Endothelial cell of umbilical vein (primary cell): ENCODE results near the gene TCP11X2. TPM values are rescaled to one million over a fixed set of nuclear protein-coding genes. Genes with fewer than 3 reads are reported as not detected.
A peak's percentile ranks its signal among the peaks of the same experiment; 100 is the strongest.

ENCODE experiments used
- BruUV-seq: library from RNA; stranded (reverse); fragments of 400-500 nt; replicated peaks from 2 replicates; lab custom pipeline; 2021; lab: Mats Ljungman, UMichigan
- CTCF ChIA-PET: fragments of 300-600, 350-600 bp; sonication (Branson Sonifier 250); formaldehyde crosslinking; loops from one replicate; lab custom pipeline; 2021; ENCODE audit warnings: antibody characterized with exemption, inconsistent platforms; lab: Charles Lee
- POLR2A ChIA-PET: fragments of 300-600, 350-600 bp; sonication (Branson Sonifier 250); formaldehyde crosslinking; loops from one replicate; lab custom pipeline; 2021; ENCODE audit warnings: antibody characterized with exemption, inconsistent platforms; lab: Charles Lee
- DNase-seq: peaks from one replicate; pipeline ENCODE4 v3.0.0-alpha.2; 2011; ENCODE audit warnings: low read depth, low spot score
- FAIRE-seq: peaks from 2 replicates; lab custom pipeline; 2011; peaks lifted over from hg19 to GRCh38; lab: Jason Lieb, UNC
- H2AFZ ChIP-seq: 2 replicates; pipeline ENCODE4 v1.6.0; 2012; ENCODE audit warnings: low read depth, low read length, control low read depth, inconsistent platforms
- H3K27ac ChIP-seq: 2 replicates; pipeline ENCODE4 v1.5.1; 2011; ENCODE audit warnings: low read depth, mild to moderate bottlenecking, control low read depth, low read length, moderate library complexity; ENCODE audit not compliant: insufficient read depth
- H3K27me3 ChIP-seq, 2 experiments: 2 replicates each; pipeline versions ENCODE4 v1.6.0 to v1.6.1; 2011; ENCODE audit warnings: low read length in 2 of 2, mixed read lengths in 1 of 2; ENCODE audit not compliant: control insufficient read depth in 2 of 2, insufficient read depth in 2 of 2
- H3K36me3 ChIP-seq, 2 experiments: 2 replicates in 1 of 2; 3 replicates in 1 of 2; pipeline ENCODE4 v1.5.1; 2011; ENCODE audit warnings: low read length in 2 of 2, mild to moderate bottlenecking in 1 of 2, moderate library complexity in 1 of 2; ENCODE audit not compliant: control insufficient read depth in 2 of 2, insufficient read depth in 2 of 2; ENCODE audit errors: extremely low read depth in 1 of 2
- H3K4me1 ChIP-seq: 3 replicates; pipeline ENCODE4 v1.5.1; 2011; ENCODE audit warnings: mild to moderate bottlenecking, low read length; ENCODE audit not compliant: control insufficient read depth, insufficient read depth; ENCODE audit errors: extremely low read depth
- H3K4me2 ChIP-seq: 2 replicates; pipeline ENCODE4 v1.6.1; 2011; ENCODE audit warnings: low read length, control low read depth, mixed read lengths; ENCODE audit not compliant: insufficient read depth
- H3K4me3 ChIP-seq, 3 experiments: fragments of 200-600 bp in 1 of 3; sonication (generic), shearing (Covaris generic) in 1 of 3; replicated peaks in 1 of 3; 2 replicates each; pipeline ENCODE4 v1.5.1; 2011 to 2016; ENCODE audit warnings: control low read depth in 3 of 3, low read length in 3 of 3, mild to moderate bottlenecking in 2 of 3, inconsistent platforms in 1 of 3, low read depth in 1 of 3, moderate library complexity in 1 of 3; ENCODE audit not compliant: insufficient read depth in 1 of 3
- H3K79me2 ChIP-seq: 2 replicates; pipeline ENCODE4 v1.6.0; 2012; ENCODE audit warnings: low read length, inconsistent platforms; ENCODE audit not compliant: control insufficient read depth, insufficient read depth
- H3K9ac ChIP-seq: replicated peaks from 2 replicates; pipeline ENCODE3; 2011; ENCODE audit warnings: low read length, control low read depth; ENCODE audit not compliant: insufficient read depth; ENCODE audit errors: extremely low read depth
- H3K9me1 ChIP-seq: replicated peaks from 3 replicates; pipeline ENCODE4 v1.6.0; 2011; ENCODE audit warnings: mild to moderate bottlenecking, low read length; ENCODE audit not compliant: control insufficient read depth, insufficient read depth; ENCODE audit errors: extremely low read depth
- H3K9me3 ChIP-seq: replicated peaks from 2 replicates; pipeline ENCODE4 v1.5.1; 2012; ENCODE audit warnings: low read length, inconsistent platforms; ENCODE audit not compliant: control insufficient read depth, insufficient read depth
- H4K20me1 ChIP-seq: replicated peaks from 2 replicates; pipeline ENCODE3; 2011; ENCODE audit warnings: mild to moderate bottlenecking, low read length; ENCODE audit not compliant: control insufficient read depth, insufficient read depth; ENCODE audit errors: extremely low read depth
- CTCF ChIP-seq, 2 donors: IDR thresholded peaks; 1 replicate in 1 of 2; 2 replicates in 1 of 2; pipeline ENCODE4 v1.5.1; 2011; ENCODE audit warnings: low read length in 2 of 2, mild to moderate bottlenecking in 2 of 2, moderate library complexity in 2 of 2, control low read depth in 1 of 2, inconsistent platforms in 1 of 2, low read depth in 1 of 2; ENCODE audit not compliant: insufficient read depth in 1 of 2; ENCODE audit errors: extremely low read depth in 1 of 2
- FOS ChIP-seq: IDR thresholded peaks from 2 replicates; pipeline ENCODE4 v1.6.1; 2011; ENCODE audit warnings: mild to moderate bottlenecking, low read length, moderate library complexity, borderline replicate concordance; ENCODE audit not compliant: insufficient read depth
- JUN ChIP-seq: IDR thresholded peaks from 2 replicates; pipeline ENCODE4 v1.6.1; 2011; ENCODE audit warnings: borderline replicate concordance, low read depth; ENCODE audit not compliant: insufficient read length, insufficient read depth
- MYC ChIP-seq: IDR thresholded peaks from one replicate; pipeline ENCODE4 v1.6.1; 2011; ENCODE audit warnings: mild to moderate bottlenecking, low read depth, low read length
- dilution Hi-C: fragments of 300-500 bp; cut with MboI; formaldehyde crosslinking; loops from one replicate; pipeline ENCODE4 v1.15.0; 2019; ENCODE audit warnings: low sequenced_read_pairs; ENCODE audit not compliant: extremely low pct_ligation_motif_present
- intact Hi-C: fragments of 100-400 bp; cut with micrococcal nuclease; formaldehyde crosslinking; loops from one replicate; pipeline ENCODE4 v1.10.0; 2022
- polyA plus RNA-seq, 4 experiments: library from polyadenylated mRNA; depleted of rRNA in 3 of 4; stranded (reverse) in 3 of 4; unstranded in 1 of 4; fragments of >200 nt; gene quantifications; 2 replicates each; pipeline versions ENCODE4 v1.2.1 to v1.2.3, GENCODE V29; 2011 to 2012; ENCODE audit warnings: missing spikeins in 1 of 4
- total RNA-seq: library from RNA; stranded (reverse); gene quantifications from 2 replicates; pipeline ENCODE4 v1.2.3, GENCODE V29; 2021

Gene TCP11X2
- total and polyA plus RNA-seq, 2 donors (not counting 3 experiments of a cell fraction or from before 2014, with no cell fraction given) = not detected

- ChIA-PET CTCF (interaction anchor here (1.4 kb wide), 1 partner anchor 348 kb away, joined by 5 read pairs; no protein-coding TSS in a partner anchor), POLR2A (no interaction called here)
- Histone ChIP-seq H3K9ac (peak within 1 kb of the TSS; percentile 9), H3K27ac (no peak within 1 kb of the TSS), H3K4me3 (peak within 1 kb of the TSS; percentile 10 to 44 (median 33)), H3K27me3 (no peaks in the 10 kb centered on the region), H3K79me2 (no peaks in the 10 kb centered on the region), H3K4me2 (peak within 1 kb of the TSS; percentile 49), H3K9me3 (no peaks in the 10 kb centered on the region), H2AFZ (peak within 1 kb of the TSS; percentile 80), H3K4me1 (no peaks in the 10 kb centered on the region), H4K20me1 (no peaks in the 10 kb centered on the region), H3K9me1 (no peaks in the 10 kb centered on the region), H3K36me3 (no peaks in the 10 kb centered on the region)
- dilution Hi-C loops = no loop called here
- no TSS peak for BruUV-seq
- FAIRE-seq = peak; percentile 86
- intact Hi-C loops = loop anchor here (1.0 kb wide), 1 partner anchor 249 kb away; no protein-coding TSS in a partner anchor
- TF ChIP-seq CTCF (IDR thresholded peaks at IDR 0.05; ENCODE audit: extremely low read depth in 1 of 2, insufficient read depth in 1 of 2, low read depth in 1 of 2, low read length in 2 of 2) (no peak), FOS (no peak), JUN (no peak), MYC (no peak)
- DNase-seq = peak; percentile 31
Observed at GRCh38 chrX:102515975-102516941, 44.6 kb upstream of the TCP11X2 start, which contains the start of gene TMSB15A. Gene TMSB15A (minus strand): TSS chrX:102516739.
